Measurements from ENCODE around the gene ASB6. TPM values are rescaled to one million over a fixed set of nuclear protein-coding genes. Genes with fewer than 3 reads are reported as not detected.
"Not testable (repeated sequence)": the region's sequence is repeated elsewhere in the genome, so short reads cannot be mapped to it uniquely, and the experiment has no call there.

The ASB6 gene
- total and polyA plus RNA-seq, 8 donors = 7.5 to 35.6 (median 14.8) TPM

GRCh38 chr9:129595311-129595741, 46.6 kb downstream of the ASB6 start:
- Histone ChIP-seq H3K27me3 (peaks cover 0 to 6% (median 0%) of the 10 kb centered on the region in 3 donors), H3K4me1 (peaks cover 30 to 44% (median 36%) of the 10 kb centered on the region in 4 donors), H3K36me3 (no peaks in the 10 kb centered on the region), H3K4me3 (no peak overlapping the region), H3K27ac (peak overlapping the region in 3 of 5 donors; percentile 91 to 94 (median 91)), H3K9me3 (no peaks in the 10 kb centered on the region)
- TF ChIP-seq, protein P1, sequence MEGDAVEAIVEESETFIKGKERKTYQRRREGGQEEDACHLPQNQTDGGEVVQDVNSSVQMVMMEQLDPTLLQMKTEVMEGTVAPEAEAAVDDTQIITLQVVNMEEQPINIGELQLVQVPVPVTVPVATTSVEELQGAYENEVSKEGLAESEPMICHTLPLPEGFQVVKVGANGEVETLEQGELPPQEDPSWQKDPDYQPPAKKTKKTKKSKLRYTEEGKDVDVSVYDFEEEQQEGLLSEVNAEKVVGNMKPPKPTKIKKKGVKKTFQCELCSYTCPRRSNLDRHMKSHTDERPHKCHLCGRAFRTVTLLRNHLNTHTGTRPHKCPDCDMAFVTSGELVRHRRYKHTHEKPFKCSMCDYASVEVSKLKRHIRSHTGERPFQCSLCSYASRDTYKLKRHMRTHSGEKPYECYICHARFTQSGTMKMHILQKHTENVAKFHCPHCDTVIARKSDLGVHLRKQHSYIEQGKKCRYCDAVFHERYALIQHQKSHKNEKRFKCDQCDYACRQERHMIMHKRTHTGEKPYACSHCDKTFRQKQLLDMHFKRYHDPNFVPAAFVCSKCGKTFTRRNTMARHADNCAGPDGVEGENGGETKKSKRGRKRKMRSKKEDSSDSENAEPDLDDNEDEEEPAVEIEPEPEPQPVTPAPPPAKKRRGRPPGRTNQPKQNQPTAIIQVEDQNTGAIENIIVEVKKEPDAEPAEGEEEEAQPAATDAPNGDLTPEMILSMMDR (IDR thresholded peaks at IDR 0.05) = no peak
- no peak for TF ChIP-seq EP300 (IDR thresholded peaks at IDR 0.05)
- no peak for TF ChIP-seq POLR2AphosphoS5 (IDR thresholded peaks at IDR 0.05)
- TF ChIP-seq POLR2A (IDR thresholded peaks at IDR 0.05) = no peak
- DNase-seq = no peak
- intact Hi-C loops (cut with DNase I; ENCODE audit: low total_unique reads) = no loop called here
- WGBS, 5 donors = 56 to 60% (median 57%) methylated on average over 5 of the region's 5 CpGs

GRCh38 chr9:129594632-129595031, 47.3 kb downstream of the ASB6 start:
- peaks cover 0 to 6% (median 0%) of the 10 kb centered on the region in 3 donors for H3K27me3 ChIP-seq
- H3K4me3 ChIP-seq = no peak overlapping the region
- TF ChIP-seq POLR2A (IDR thresholded peaks at IDR 0.05) (no peak), POLR2AphosphoS5 (IDR thresholded peaks at IDR 0.05) (no peak), EP300 (IDR thresholded peaks at IDR 0.05) (no peak)
- TF ChIP-seq, protein P1 (IDR thresholded peaks at IDR 0.05) = no peak
- peak overlapping the region in 3 of 5 donors; percentile 61 to 94 (median 91) for H3K27ac ChIP-seq
- H3K36me3 ChIP-seq = no peaks in the 10 kb centered on the region
- intact Hi-C loops (cut with DNase I; ENCODE audit: low total_unique reads) = no loop called here
- DNase-seq = no peak
- H3K9me3 ChIP-seq = no peaks in the 10 kb centered on the region
- peaks cover 30 to 44% (median 36%) of the 10 kb centered on the region in 4 donors for H3K4me1 ChIP-seq
- 32 to 48% (median 45%) methylated on average over 7 of the region's 7 CpGs for WGBS, 5 donors

DNA sequence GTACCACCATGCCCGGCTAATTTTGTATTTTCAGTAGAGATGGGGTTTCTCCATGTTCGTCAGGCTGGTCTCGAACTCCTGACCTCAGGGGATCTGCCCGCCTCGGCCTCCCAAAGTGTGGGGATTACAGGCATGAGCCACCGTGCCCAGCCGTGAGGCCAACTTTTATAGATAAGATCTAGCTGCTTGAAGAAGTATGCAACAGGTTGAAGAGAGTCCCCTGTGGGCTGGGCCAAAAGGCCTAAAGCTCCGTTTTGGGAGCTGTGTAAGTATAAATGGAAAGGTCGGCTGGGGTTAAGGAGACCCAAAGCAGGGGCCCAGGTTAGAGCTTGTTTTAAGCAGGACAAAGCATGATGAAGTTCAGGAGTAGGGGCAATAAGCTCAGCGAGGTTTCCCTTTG, 49.2 kb downstream of the ASB6 start:
- intact Hi-C loops (cut with DNase I; ENCODE audit: low total_unique reads); H3K9me3 ChIP-seq; H3K36me3 ChIP-seq; H3K27me3 ChIP-seq; H3K4me3 ChIP-seq; DNase-seq; H3K27ac ChIP-seq: not testable (repeated sequence)
- WGBS, 5 donors = 79 to 89% (median 82%) methylated on average over 10 of the region's 10 CpGs
- peaks cover 24 to 36% (median 27%) of the 10 kb centered on the region in 4 donors for H3K4me1 ChIP-seq

DNA sequence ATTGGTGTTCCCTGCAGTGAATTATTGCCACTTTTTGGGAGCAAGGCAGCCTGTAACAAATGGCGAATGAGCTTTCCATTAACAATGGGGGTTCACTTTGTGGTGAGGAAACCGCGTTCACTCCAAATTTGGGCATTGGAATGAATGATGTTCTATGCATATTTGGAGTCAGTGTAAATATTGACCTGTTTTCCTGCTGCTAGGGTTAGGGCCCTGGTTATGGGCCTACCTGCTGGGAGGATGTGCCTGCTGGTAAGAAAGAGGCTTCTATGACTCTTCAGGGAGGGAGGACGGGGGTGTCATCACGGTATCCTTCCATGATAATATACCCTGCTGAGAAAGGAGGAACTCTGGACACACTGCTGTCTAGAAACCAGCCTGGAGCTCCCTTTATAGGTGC, 50.0 kb downstream of the ASB6 start:
- Histone ChIP-seq H3K27ac (no peak overlapping the region), H3K27me3 (no peaks in the 10 kb centered on the region), H3K4me3 (no peak overlapping the region), H3K36me3 (no peaks in the 10 kb centered on the region), H3K4me1 (peaks cover 15 to 27% (median 18%) of the 10 kb centered on the region in 4 donors), H3K9me3 (no peaks in the 10 kb centered on the region)
- WGBS, 5 donors = 81 to 85% (median 82%) methylated on average over 5 of the region's 5 CpGs
- no peak for DNase-seq
- intact Hi-C loops (cut with DNase I; ENCODE audit: low total_unique reads) = no loop called here
- no peak for TF ChIP-seq POLR2A (IDR thresholded peaks at IDR 0.05)
- no peak for TF ChIP-seq EP300 (IDR thresholded peaks at IDR 0.05)
- TF ChIP-seq POLR2AphosphoS5 (IDR thresholded peaks at IDR 0.05) = no peak
- TF ChIP-seq, protein P1 (IDR thresholded peaks at IDR 0.05) = no peak

DNA sequence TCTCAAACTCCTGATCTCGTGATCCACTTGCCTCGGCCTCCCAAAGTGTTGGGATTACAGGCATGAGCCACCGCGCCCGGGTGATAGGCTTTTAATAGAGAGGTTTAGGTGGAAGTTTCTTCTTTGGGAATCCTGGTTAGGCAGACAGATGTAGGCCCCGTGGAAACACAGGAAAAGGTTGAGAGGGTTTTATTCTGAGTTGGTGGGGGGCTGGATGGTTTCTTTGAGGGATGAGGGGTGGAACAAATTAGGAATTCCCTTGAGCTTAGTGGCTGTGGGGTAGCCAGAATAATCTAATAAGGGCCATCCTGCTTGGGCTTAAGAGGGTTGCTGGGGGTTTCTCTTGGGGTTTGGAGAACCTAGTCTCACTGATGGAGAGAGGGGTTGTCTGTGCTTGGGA, 51.5 kb downstream of the ASB6 start:
- peaks cover 2 to 13% (median 4%) of the 10 kb centered on the region in 4 donors for H3K4me1 ChIP-seq
- intact Hi-C loops (cut with DNase I; ENCODE audit: low total_unique reads) = no loop called here
- TF ChIP-seq POLR2A (IDR thresholded peaks at IDR 0.05) (no peak), POLR2AphosphoS5 (IDR thresholded peaks at IDR 0.05) (no peak), EP300 (IDR thresholded peaks at IDR 0.05) (no peak)
- TF ChIP-seq, protein P1 (IDR thresholded peaks at IDR 0.05) = no peak
- WGBS, 5 donors = 86 to 89% (median 89%) methylated on average over 6 of the region's 6 CpGs
- no peak overlapping the region for H3K4me3 ChIP-seq
- no peaks in the 10 kb centered on the region for H3K36me3 ChIP-seq
- H3K9me3 ChIP-seq = no peaks in the 10 kb centered on the region
- H3K27me3 ChIP-seq = no peaks in the 10 kb centered on the region
- H3K27ac ChIP-seq = no peak overlapping the region
- no peak for DNase-seq

Data from stomach (tissue), 9 donors.